AG09319 (cell line): ENCODE measurements around the gene CCNF.
A peak's percentile ranks its signal among the peaks of the same experiment; 100 is the strongest.

Experiments used
- DNase-seq: peaks from one replicate; pipeline ENCODE4 v3.0.0-alpha.2; 2010; ENCODE audit warnings: low read depth; ENCODE audit errors: extremely low read depth
- CTCF ChIP-seq: IDR thresholded peaks from 2 replicates; pipeline ENCODE4 v1.5.1; 2011; ENCODE audit warnings: low read depth, mild to moderate bottlenecking, inconsistent platforms, low read length, moderate library complexity

CCNF gene

GRCh38 chr16:2459647-2460390 lies 30.6 kb downstream of the CCNF start, which contains the start of gene TEDC2:
Gene TEDC2 (plus strand): TSS chr16:2460109. CDS start chr16:2460145, 36 bp downstream.
- peak; percentile 65 for DNase-seq
- TF ChIP-seq CTCF = no peak

- no peak for DNase-seq
- no peak for TF ChIP-seq CTCF
Observed at GRCh38 chr16:2460391-2460713, 31.1 kb downstream of the CCNF start.

- TF ChIP-seq CTCF = no peak
- no peak for DNase-seq
Observed at GRCh38 chr16:2460916-2461315, 31.7 kb downstream of the CCNF start.

- DNase-seq = no peak
- TF ChIP-seq CTCF = no peak
Observed at GRCh38 chr16:2462031-2462866, 33.0 kb downstream of the CCNF start.

- DNase-seq = no peak
- no peak for TF ChIP-seq CTCF
Observed at GRCh38 chr16:2464333-2464732, 35.1 kb downstream of the CCNF start.

GRCh38 chr16:2465653-2466415 lies 36.6 kb downstream of the CCNF start:
- no peak; the same call in 1 of the 2 replicates for TF ChIP-seq CTCF
- DNase-seq = no peak
